Hair follicular keratinocyte (primary cell): ENCODE measurements around the gene B3GAT3. TPM values are rescaled to one million over a fixed set of nuclear protein-coding genes. Genes with fewer than 3 reads are reported as not detected.

Source experiments
- total RNA-seq: library from RNA; depleted of rRNA; stranded (reverse); fragments of >200 nt; gene quantifications from 2 replicates; pipeline ENCODE4 v1.2.3, GENCODE V29; 2015

Gene B3GAT3
- 42.0 and 47.1 TPM in 2 replicates for total RNA-seq

DNA sequence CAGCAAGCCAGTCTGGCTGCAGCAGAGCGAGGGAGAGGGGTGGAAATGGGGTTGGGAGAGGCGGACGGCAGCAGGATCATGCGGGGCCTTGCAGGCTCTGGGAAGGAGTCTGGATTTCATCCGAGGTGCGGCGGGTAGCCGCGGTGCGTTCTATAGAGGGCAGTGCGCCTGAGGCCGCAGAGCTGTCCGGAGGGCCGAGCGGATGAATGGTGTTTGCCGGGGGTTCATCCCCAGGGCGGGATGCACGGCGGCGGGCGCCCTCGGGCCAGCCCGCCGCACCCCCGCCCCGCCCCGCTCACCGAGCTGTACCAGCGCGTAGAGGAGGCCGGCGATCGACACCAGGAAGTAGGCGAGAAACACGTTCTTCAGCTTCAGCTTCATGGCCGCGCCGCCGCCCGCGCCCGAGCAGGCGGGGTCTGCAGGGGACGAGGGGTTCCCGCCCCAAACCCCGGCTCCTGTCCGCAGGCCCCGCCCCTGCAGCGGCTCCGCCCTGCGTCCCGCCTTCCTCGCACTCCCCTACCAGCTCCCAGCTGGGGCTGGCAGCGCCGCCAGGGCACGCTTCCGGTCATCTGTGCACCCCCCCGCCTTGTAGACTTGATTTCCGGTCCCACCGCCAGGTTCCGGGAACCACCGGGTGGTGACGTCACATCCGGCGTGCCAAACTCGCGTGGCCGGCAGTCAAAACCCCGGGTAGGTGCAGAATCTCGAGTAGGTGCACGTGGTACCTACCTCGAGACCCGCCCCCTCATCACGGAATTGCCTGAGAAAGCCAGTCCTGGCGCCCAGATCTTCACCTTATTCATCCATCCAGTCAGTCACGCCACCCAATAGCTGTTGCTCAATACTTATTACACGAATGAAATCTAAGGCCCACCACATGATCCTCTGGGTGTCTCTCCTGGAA lies at the start of gene B3GAT3:
TSS of gene B3GAT3 (minus strand) at position 420 of the 904 bp plus-strand sequence. CDS start at position 381, 39 bp downstream.

GRCh38 chr11:62665075-62665598 lies 43.4 kb upstream of the B3GAT3 start, which contains the start of the genes C11orf98 and CSKMT:
Gene C11orf98, minus strand, starts transcription at chr11:62665210. Its CDS starts 41 bp downstream, at chr11:62665169.
Gene CSKMT, plus strand, starts transcription at chr11:62665312. Its CDS starts 568 bp downstream, at chr11:62665880.

GRCh38 chr11:62645946-62646824 lies 24.4 kb upstream of the B3GAT3 start, which contains the start of gene GANAB:
Gene GANAB, minus strand, starts transcription at chr11:62646613. Its CDS starts 14 bp downstream, at chr11:62646599.

GRCh38 chr11:62612366-62613290 lies 9.2 kb downstream of the B3GAT3 start, which contains the start of the genes EML3 and ROM1:
Gene EML3, minus strand, starts transcription at chr11:62612775. Its CDS starts 318 bp downstream, at chr11:62612457.
Gene ROM1, plus strand, starts transcription at chr11:62613257. Its CDS starts 25 bp downstream, at chr11:62613282.

DNA sequence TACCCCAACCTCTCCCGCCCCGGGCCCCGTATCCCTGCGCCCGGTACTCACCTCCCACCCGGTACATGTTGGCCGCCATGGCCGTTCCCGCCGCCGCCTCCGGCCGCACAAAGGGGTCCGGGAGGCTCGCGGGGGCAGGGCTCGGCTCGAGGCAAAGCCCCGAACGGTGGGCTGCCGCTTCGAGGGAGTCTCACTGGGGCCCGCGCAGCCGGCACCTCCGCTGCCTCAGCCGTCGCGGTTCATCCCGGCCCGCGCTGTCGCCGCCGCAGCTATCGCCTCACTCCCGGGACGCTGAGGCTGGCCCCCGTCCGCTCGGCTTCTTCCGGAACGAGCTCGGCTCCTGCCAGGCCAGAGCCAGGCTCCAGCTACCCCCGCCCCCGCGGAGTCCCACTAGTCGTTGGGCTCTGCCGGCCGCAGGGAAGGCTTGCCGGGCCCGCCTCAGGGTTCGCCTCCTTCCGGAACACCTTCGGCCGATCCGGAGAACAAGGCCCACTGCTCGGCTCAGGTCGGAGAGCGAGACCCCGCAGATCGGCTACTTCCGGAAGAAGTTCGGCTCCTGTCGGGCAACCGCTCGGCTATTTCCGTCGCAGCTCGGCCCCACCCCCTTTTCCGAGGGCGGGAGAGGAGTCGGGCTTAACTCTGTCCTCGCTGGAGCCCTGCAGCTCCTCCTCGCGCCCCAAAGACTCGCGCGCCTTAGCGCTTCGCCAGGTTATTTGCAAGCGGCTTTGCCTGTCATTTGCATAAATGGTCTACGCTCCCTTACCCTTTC lies 20.2 kb downstream of the B3GAT3 start, which contains the start of gene MTA2:
TSS of gene MTA2 (minus strand) at position 494 of the 769 bp plus-strand sequence. CDS start at position 79, 415 bp downstream.

GRCh38 chr11:62591448-62592145 lies 30.2 kb downstream of the B3GAT3 start, which contains the start of gene TUT1:
Gene TUT1, minus strand, starts transcription at chr11:62591523. Its CDS starts 38 bp downstream, at chr11:62591485.

DNA sequence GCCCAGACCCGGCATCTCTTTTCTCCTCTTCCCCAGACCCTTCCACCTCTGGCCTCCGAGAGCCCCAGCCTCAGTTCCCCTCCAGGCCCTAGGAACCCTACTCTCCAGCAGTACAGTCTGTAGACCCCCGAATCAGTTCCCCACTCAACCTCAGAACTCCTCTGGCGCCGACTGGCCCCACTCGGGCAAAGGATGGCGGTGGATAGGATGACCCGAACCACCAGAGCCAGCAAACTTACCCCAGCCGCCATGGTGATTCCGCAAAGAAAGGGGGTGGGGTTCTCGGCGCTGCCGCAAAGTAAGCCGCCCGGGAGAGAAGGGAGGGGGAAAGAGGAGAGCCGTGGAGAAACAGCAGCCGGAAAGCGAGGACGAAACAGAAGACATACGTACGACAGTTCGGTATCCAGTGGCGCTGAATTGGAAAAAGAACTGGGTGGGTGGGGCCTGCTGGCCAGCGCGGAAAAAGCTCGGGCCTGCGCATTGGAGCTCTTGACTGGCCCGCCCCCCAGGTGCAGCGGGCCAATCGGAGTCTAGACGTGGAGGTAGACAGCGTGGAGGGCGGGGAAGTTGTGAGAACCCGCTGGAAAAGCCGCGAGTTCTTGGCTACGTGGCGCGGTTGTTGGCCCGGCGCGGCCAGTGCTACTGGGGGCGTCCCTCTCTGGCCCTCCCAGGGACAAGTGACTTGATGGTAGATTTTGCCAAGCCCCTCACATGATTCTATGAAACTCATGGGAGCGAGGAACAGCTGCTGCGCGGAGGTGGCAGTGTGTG lies 48.0 kb downstream of the B3GAT3 start, which contains the start of gene EEF1G:
TSS of gene EEF1G (minus strand) at position 300 of the 771 bp plus-strand sequence. CDS start at position 251, 49 bp downstream.

Other genes with a start within 250 kb of the B3GAT3 start
- not detected in 2 replicates for gene SCGB1A1, start 203.0 kb downstream of the B3GAT3 start, total RNA-seq
- gene AHNAK, start 75.2 kb downstream of the B3GAT3 start, total RNA-seq = 176 and 366 TPM in 2 replicates
- gene EEF1G, start 48.1 kb downstream of the B3GAT3 start, total RNA-seq = 1,936 and 2,201 TPM in 2 replicates
- 8.4 and 13.9 TPM in 2 replicates for gene TUT1, start 30.5 kb downstream of the B3GAT3 start, total RNA-seq
- gene MTA2, start 20.1 kb downstream of the B3GAT3 start, total RNA-seq = 97.5 and 169 TPM in 2 replicates
- gene EML3, start 9.2 kb downstream of the B3GAT3 start, total RNA-seq = 20.2 and 28.7 TPM in 2 replicates
- 1.7 and 2.3 TPM in 2 replicates for gene ROM1, start 8.7 kb downstream of the B3GAT3 start, total RNA-seq
- 188 TPM in 2 replicates for gene GANAB, start 24.6 kb upstream of the B3GAT3 start, total RNA-seq
- gene INTS5, start 31.3 kb upstream of the B3GAT3 start, total RNA-seq = 21.2 and 29.4 TPM in 2 replicates
- 53.8 and 88.1 TPM in 2 replicates for gene C11orf98, start 43.2 kb upstream of the B3GAT3 start, total RNA-seq
- 7.8 and 19.2 TPM in 2 replicates for gene CSKMT, start 43.3 kb upstream of the B3GAT3 start, total RNA-seq
- 12.5 and 22.6 TPM in 2 replicates for gene UQCC3, start 49.7 kb upstream of the B3GAT3 start, total RNA-seq
- 2.4 and 3.4 TPM in 2 replicates for gene LBHD1, start 50.3 kb upstream of the B3GAT3 start, total RNA-seq
- gene UBXN1, start 57.1 kb upstream of the B3GAT3 start, total RNA-seq = 139 and 165 TPM in 2 replicates
- 0.08 TPM in 2 replicates for gene LRRN4CL, start 67.5 kb upstream of the B3GAT3 start, total RNA-seq
- gene BSCL2, start 85.4 kb upstream of the B3GAT3 start, total RNA-seq = 20.9 and 34.7 TPM in 2 replicates
- not detected in 2 replicates for gene GNG3, start 85.7 kb upstream of the B3GAT3 start, total RNA-seq
- gene HNRNPUL2, start 105.5 kb upstream of the B3GAT3 start, total RNA-seq = 6.4 and 6.5 TPM in 2 replicates
- gene TTC9C, start 106.5 kb upstream of the B3GAT3 start, total RNA-seq = 15.5 and 17.5 TPM in 2 replicates
- gene ZBTB3, start 132.2 kb upstream of the B3GAT3 start, total RNA-seq = 5.0 and 6.1 TPM in 2 replicates
- gene POLR2G, start 139.6 kb upstream of the B3GAT3 start, total RNA-seq = 125 and 151 TPM in 2 replicates
- gene TAF6L, start 149.4 kb upstream of the B3GAT3 start, total RNA-seq = 11.5 and 22.3 TPM in 2 replicates
- 46.2 and 52.1 TPM in 2 replicates for gene TMEM179B, start 165.4 kb upstream of the B3GAT3 start, total RNA-seq
- 42.2 and 53.8 TPM in 2 replicates for gene TMEM223, start 170.0 kb upstream of the B3GAT3 start, total RNA-seq
- 21.8 and 26.4 TPM in 2 replicates for gene NXF1, start 183.5 kb upstream of the B3GAT3 start, total RNA-seq
- gene STX5, start 210.1 kb upstream of the B3GAT3 start, total RNA-seq = 26.9 and 37.9 TPM in 2 replicates
- gene TEX54, start 210.9 kb upstream of the B3GAT3 start, total RNA-seq = not detected in 2 replicates
- gene WDR74, start 217.6 kb upstream of the B3GAT3 start, total RNA-seq = 65.8 and 125 TPM in 2 replicates